GM21381 (cell line): ENCODE measurements around the gene FBXW4.

Experiments used
- ATAC-seq: cut with Tn5 transposase; IDR thresholded peaks from one replicate; pipeline ENCODE4 v1.9.1; 2021; ENCODE audit warnings: mild to moderate bottlenecking, moderate library complexity; ENCODE audit not compliant: unreplicated experiment

The FBXW4 gene

GRCh38 chr10:101694674-101695403 lies at the start of gene FBXW4:
FBXW4 (minus strand) TSS chr10:101695170; CDS start chr10:101695105, 65 bp downstream.
- peak; percentile 67 for ATAC-seq

DNA sequence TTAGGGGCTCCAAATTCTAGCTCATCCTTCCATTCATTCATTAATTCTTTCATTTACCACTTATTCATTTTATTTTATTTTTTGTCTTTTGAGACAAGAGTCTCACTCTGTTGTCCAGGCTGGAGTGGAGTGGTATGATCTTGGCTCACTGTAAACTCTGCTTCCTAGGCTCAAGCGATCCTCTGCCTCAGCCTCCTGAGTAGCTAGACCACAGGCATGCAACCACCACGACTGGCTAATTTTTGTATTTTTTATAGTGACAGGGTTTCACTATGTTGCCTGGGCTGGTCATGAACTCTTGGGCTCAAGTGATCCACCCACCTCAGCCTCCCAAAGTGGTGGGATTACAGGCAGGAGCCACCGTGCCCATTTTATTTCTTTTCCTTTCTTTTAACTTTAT lies 49.3 kb upstream of the FBXW4 start:
- no peak for ATAC-seq

DNA sequence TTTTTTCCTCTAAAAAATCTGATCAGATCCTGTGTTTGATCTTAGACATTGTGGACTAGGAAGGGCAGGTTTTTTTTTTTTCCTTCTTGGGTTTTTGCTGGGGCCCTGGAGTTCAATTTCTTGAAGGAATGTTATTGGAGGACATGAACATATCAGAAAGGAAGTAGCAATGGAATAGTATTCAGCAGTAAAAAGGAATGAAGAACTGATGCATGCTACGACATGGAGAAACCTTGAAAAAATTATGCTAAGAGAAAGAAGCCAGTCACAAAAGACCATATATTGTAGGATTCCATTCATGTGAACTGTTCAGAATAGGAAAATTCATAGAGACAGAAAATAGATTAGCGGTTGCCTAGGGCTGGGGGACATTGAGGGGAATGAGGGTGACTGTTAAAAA lies 47.0 kb upstream of the FBXW4 start:
- ATAC-seq, result no peak

GRCh38 chr10:101736666-101737065 lies 41.7 kb upstream of the FBXW4 start:
- ATAC-seq, result no peak

- ATAC-seq, result no peak
These were observed 37.1 kb upstream of the FBXW4 start for GRCh38 chr10:101732096-101732495.

DNA sequence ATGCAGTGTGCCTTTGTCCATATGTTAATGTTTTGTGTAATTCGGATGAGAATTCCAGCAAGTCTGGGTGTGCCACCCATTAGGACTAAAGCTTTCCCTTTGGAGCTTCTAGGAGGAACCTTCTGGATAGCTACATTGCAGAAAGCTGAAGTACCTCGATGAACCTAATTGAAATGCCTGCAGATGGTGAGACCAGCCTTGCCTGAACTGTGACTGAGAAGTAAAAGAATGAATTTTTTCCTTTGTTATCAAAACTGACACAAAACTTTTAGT lies 31.1 kb upstream of the FBXW4 start:
- ATAC-seq, result no peak

DNA sequence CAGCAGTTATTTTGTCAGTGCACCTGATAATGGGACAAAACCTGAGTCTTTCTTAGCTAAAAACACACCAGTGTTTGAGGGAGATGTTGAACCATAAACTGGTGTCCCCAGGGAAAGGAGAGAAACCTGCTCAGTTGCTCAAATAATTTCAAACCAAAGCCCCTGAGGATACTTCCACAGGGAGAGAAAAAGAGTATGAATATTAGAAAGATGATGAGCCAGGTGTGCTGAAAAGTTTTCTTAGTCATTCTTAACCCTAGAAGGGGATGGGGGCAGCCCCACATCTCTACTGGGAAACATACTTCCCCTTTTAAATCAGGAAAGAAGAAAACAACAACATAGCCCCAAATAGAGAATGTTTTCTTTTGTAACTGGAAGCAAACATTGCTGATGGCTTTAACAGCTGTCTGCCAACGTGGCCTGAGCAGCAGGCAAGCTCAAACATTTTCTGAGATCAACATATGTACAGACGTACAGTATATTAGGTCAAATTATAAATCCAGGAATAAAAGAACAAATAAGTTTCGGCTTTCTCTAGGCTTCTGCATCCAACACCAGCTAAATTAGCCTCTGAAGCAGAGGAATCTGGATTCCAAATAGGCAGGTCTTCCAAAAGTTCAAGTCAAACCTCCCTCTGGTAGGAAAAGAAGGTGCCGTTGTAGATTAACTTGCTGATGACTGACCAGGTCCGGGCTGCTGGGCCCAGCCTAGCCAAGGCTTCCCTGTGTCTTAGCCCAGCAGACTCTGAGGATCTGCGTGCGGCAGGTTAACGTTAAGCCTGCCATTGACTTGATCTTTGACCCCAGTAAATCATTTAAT lies 30.5 kb upstream of the FBXW4 start:
- no peak for ATAC-seq

DNA sequence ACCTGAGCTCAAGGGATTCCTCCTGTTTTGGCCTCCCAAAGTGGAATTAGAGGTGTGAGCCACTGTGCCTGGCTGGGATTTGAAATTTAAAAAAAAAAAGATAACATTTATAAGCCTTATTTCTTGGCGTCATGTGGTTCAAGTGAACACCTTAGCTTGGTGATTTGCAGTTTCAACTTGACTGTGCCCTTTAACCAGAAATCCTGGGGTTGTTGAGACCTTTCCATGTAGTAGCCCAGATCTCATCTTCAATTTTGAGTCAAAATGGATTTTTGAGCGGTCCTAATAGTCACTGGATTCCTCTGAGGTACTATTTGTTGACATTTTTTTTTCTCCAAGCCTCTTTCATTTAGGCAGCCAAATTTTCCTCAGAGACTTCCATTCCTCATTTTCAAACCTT lies 29.5 kb upstream of the FBXW4 start:
- no peak for ATAC-seq

DNA sequence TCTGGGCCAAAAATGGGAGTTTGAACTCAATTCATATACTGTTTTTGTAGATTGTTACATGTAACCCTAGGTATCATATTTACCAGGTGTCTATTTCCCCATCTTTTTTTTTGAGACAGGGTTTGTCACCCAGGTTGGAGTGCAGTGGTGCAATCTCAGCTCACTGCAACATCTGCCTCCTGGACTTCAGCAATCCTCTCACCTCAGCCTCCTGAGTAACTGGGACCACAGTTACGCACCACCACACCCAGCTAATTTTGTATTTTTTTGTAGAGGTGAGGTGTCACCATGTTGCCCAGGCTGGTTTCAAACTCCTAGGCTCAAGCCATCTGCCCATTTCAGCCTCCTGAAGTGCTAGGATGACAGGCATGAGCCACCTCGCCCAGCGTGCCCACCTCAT lies 28.2 kb upstream of the FBXW4 start:
- no peak for ATAC-seq

DNA sequence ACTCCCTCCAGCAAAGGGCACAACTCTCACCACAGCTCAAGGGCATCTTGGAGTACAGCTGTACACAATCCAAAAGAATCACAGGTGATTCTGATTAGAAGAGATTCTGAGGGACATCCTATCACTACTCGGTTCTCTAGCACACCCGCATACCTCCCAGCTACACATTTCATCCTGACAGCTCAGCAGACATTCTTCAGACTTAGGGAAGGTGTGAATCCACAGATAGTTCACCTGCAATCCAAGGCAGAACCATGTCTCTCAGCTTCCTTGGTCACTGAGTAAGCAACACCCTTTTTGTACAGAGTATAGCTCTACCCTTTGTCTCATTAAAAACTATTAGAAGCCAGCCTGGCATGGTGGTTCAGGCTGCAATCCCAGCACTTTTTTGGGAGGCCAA lies 26.8 kb upstream of the FBXW4 start:
- no peak for ATAC-seq

- ATAC-seq, result no peak
These were observed 25.7 kb upstream of the FBXW4 start for GRCh38 chr10:101720606-101721230.

GRCh38 chr10:101718690-101719275 lies 23.8 kb upstream of the FBXW4 start:
- ATAC-seq, result no peak

GRCh38 chr10:101716891-101717659 lies 22.1 kb upstream of the FBXW4 start:
- no peak for ATAC-seq

DNA sequence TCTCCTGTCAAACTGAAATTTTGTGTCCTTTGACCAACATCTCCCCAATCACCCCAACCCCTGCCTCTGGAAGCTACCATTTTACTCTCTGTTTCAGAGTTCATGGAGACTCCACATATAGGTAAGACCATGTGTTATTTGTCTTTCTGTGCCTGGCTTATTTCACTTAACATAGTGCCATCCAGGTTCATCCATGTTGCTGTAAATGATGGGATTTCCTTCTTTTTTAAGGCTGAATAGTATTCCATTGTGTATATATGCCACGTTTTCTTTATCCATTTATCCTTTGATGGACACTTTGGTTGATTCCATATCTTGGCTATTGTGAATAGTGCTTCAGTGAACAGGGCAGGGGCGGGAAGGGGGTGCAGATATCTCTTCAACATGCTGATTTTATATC lies 18.0 kb upstream of the FBXW4 start:
- no peak for ATAC-seq

- ATAC-seq, result no peak
These were observed 15.8 kb upstream of the FBXW4 start for GRCh38 chr10:101710793-101711192.

GRCh38 chr10:101710059-101710695 lies 15.2 kb upstream of the FBXW4 start:
- ATAC-seq, result no peak

DNA sequence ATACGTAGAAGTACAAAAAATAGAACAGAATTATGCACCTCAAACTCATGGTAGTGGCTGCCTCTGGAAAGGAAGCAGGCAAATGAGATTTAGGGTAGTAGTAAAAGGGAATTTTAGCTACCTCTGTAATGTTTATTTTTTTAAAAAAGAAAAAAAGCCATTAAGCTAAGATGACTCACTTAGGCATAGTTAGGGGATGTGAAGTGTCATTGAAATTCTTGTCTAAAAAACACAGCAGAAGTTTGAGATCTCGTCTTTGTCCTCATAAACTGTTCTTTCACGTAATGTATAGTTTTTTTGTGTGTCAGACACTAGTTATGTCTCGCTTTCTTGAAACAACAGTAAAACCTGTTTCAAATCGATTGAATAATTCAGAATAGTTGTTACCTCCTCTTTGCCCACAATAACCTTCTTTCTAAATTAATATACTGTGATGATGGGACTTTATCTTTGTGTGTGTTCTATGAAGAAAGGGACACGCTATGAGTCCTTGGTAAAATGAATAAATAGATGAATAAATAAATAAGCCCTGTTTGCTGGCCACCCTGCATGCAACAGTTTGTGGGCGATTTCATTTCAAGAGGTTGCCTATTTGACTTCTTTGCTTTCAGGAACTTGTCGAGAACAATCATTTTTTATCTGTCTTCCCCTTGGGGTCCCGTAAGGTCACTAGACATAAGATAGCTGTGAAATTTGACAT lies 14.5 kb upstream of the FBXW4 start:
- ATAC-seq, result no peak

DNA sequence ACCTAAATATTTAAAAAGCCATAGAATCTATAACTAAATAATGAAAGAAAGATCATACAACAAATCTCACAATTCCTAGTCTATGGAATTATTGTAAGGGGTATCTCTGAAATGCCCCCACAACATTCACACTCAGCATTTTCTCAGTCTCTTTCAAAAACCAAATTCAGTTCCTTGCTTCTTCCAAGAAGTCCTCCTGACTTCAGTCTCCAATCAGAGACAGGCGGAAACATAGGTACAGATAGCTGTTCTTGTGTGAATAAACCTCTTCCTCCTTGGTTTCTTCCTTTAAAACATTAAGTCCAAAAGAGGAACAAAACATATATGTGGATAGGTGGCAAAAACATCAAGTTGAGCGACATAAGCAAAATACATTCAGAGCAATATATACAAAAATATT lies 13.9 kb upstream of the FBXW4 start:
- ATAC-seq, result no peak

DNA sequence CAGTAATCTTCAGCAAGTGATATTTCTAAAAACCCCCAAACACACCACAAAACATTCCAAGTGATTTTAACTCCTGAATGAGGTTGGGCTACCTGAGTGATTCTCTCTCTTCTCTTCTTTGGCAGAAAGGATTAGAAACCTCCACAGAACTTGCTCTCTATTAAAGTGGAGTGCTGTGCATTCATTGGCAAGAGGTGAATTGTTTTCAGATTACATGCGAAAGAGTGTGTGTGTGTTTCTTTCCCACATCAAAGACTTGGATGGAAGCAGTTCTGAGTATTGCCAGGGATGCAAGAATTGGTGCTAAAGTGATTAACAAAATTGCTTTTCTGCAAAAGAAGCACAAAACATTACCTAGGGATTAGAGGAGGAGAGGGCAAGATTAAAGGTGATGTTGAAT lies 13.1 kb upstream of the FBXW4 start:
- no peak for ATAC-seq

- ATAC-seq, result no peak
These were observed 9.4 kb upstream of the FBXW4 start for GRCh38 chr10:101704331-101704730.
